IPS DF 6.9 (cell line): ENCODE results near the gene ODAD2.

Experiments
- DNase-seq: peaks from one replicate; pipeline ENCODE4 v3.0.0-alpha.2; 2013; ENCODE audit warnings: low read depth, low spot score
- H3K27ac ChIP-seq: one replicate; pipeline ENCODE4 v1.5.1; 2013; ENCODE audit warnings: low read length, control low read depth
- H3K27me3 ChIP-seq: 2 replicates; pipeline ENCODE4 v1.6.1; 2013; ENCODE audit warnings: mild to moderate bottlenecking, low read length; ENCODE audit not compliant: control insufficient read depth, insufficient read depth
- H3K36me3 ChIP-seq: 2 replicates; pipeline ENCODE4 v1.6.1; 2013; ENCODE audit warnings: low read length; ENCODE audit not compliant: control insufficient read depth, insufficient read depth
- H3K4me1 ChIP-seq: 2 replicates; pipeline ENCODE4 v1.6.1; 2013; ENCODE audit warnings: low read length; ENCODE audit not compliant: control insufficient read depth, insufficient read depth
- H3K4me3 ChIP-seq: 2 replicates; pipeline ENCODE4 v1.5.1; 2013; ENCODE audit warnings: mild to moderate bottlenecking, low read length
- H3K9me3 ChIP-seq: 2 replicates; pipeline ENCODE4 v1.6.1; 2013; ENCODE audit warnings: low read length, inconsistent platforms; ENCODE audit not compliant: control insufficient read depth, insufficient read depth
- WGBS: extraction: QIAGEN DNeasy Blood & Tissue Kit; methylation state at CpG from one replicate; pipeline ENCODE4 v1.1.7; 2013; ENCODE audit warnings: mixed read lengths, missing lambda C conversion rate; ENCODE audit not compliant: insufficient read length, insufficient coverage; 5-methylcytosine and 5-hydroxymethylcytosine counted together

ODAD2 gene

GRCh38 chr10:27779462-27780015, 219.3 kb downstream of the ODAD2 start:
- no CpG with 5 or more reads among the region's 9 CpGs for WGBS
- Histone ChIP-seq H3K36me3 (no peaks in the 10 kb centered on the region), H3K27me3 (no peaks in the 10 kb centered on the region), H3K27ac (no peak overlapping the region), H3K4me1 (no peaks in the 10 kb centered on the region), H3K9me3 (no peaks in the 10 kb centered on the region; the same call in 1 of the 2 replicates), H3K4me3 (no peak overlapping the region)
- no peak for DNase-seq

- Histone ChIP-seq H3K36me3 (no peaks in the 10 kb centered on the region), H3K27me3 (no peaks in the 10 kb centered on the region), H3K9me3 (no peaks in the 10 kb centered on the region), H3K27ac (no peak overlapping the region), H3K4me3 (no peak overlapping the region), H3K4me1 (no peaks in the 10 kb centered on the region)
- no peak for DNase-seq
- WGBS = no CpG with 5 or more reads among the region's 2 CpGs
These were observed 224.0 kb downstream of the ODAD2 start for GRCh38 chr10:27774831-27775230.

- Histone ChIP-seq H3K9me3 (no peaks in the 10 kb centered on the region), H3K36me3 (no peaks in the 10 kb centered on the region), H3K4me1 (no peaks in the 10 kb centered on the region), H3K27me3 (no peaks in the 10 kb centered on the region), H3K27ac (no peak overlapping the region), H3K4me3 (no peak overlapping the region)
- no CpG with 5 or more reads among the region's 4 CpGs for WGBS
- no peak for DNase-seq
These were observed 227.6 kb downstream of the ODAD2 start for GRCh38 chr10:27771231-27771630.

- Histone ChIP-seq H3K4me3 (no peak overlapping the region), H3K27me3 (no peaks in the 10 kb centered on the region), H3K27ac (no peak overlapping the region), H3K36me3 (no peaks in the 10 kb centered on the region), H3K9me3 (no peaks in the 10 kb centered on the region), H3K4me1 (no peaks in the 10 kb centered on the region)
- DNase-seq = no peak
- WGBS = 100% methylated on average over 1 of the region's 2 CpGs
These were observed 228.7 kb downstream of the ODAD2 start for GRCh38 chr10:27770181-27770580.
